Measurements from ENCODE around the gene SGCA. TPM values are rescaled to one million over a fixed set of nuclear protein-coding genes. Genes with fewer than 3 reads are reported as not detected.

The SGCA gene
- total and polyA plus RNA-seq, 7 donors = 2.5 to 80.1 (median 27.3) TPM

- Histone ChIP-seq H3K9me3 (no peaks in the 10 kb centered on the region), H3K4me1 (peaks cover 0 to 67% (median 62%) of the 10 kb centered on the region in 4 donors), H3K27me3 (no peaks in the 10 kb centered on the region), H3K36me3 (peaks cover 0 to 19% (median 8%) of the 10 kb centered on the region in 4 donors), H3K4me3 (no peak overlapping the region), H3K27ac (peak overlapping the region in 2 of 4 donors; percentile 75 to 99)
- no peak for DNase-seq
- TF ChIP-seq, protein P1, sequence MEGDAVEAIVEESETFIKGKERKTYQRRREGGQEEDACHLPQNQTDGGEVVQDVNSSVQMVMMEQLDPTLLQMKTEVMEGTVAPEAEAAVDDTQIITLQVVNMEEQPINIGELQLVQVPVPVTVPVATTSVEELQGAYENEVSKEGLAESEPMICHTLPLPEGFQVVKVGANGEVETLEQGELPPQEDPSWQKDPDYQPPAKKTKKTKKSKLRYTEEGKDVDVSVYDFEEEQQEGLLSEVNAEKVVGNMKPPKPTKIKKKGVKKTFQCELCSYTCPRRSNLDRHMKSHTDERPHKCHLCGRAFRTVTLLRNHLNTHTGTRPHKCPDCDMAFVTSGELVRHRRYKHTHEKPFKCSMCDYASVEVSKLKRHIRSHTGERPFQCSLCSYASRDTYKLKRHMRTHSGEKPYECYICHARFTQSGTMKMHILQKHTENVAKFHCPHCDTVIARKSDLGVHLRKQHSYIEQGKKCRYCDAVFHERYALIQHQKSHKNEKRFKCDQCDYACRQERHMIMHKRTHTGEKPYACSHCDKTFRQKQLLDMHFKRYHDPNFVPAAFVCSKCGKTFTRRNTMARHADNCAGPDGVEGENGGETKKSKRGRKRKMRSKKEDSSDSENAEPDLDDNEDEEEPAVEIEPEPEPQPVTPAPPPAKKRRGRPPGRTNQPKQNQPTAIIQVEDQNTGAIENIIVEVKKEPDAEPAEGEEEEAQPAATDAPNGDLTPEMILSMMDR (IDR thresholded peaks at IDR 0.05) = no peak
- TF ChIP-seq POLR2A (IDR thresholded peaks at IDR 0.05) (no peak), EP300 (IDR thresholded peaks at IDR 0.05) (no peak), POLR2AphosphoS5 (IDR thresholded peaks at IDR 0.05) (no peak)
- 92 to 94% methylated on average over 11 of the region's 11 CpGs for WGBS, 2 donors
- intact Hi-C loops (cut with DNase I) = no loop called here
These were observed 6.3 kb downstream of the SGCA start for GRCh38 chr17:50172130-50172529.

- Histone ChIP-seq H3K9me3 (no peaks in the 10 kb centered on the region), H3K4me1 (peaks cover 0 to 67% (median 62%) of the 10 kb centered on the region in 4 donors), H3K36me3 (peaks cover 0 to 19% (median 8%) of the 10 kb centered on the region in 4 donors), H3K27me3 (no peaks in the 10 kb centered on the region), H3K27ac (peak overlapping the region; percentile 66 to 99 (median 84)), H3K4me3 (no peak overlapping the region)
- TF ChIP-seq, protein P1 (IDR thresholded peaks at IDR 0.05) = no peak
- no peak for TF ChIP-seq EP300 (IDR thresholded peaks at IDR 0.05)
- TF ChIP-seq POLR2AphosphoS5 (IDR thresholded peaks at IDR 0.05) = no peak
- TF ChIP-seq POLR2A (IDR thresholded peaks at IDR 0.05) = no peak
- 82% methylated on average over 6 of the region's 6 CpGs for WGBS, 2 donors
- no peak for DNase-seq
- intact Hi-C loops (cut with DNase I) = no loop called here
These were observed 7.1 kb downstream of the SGCA start for GRCh38 chr17:50172936-50173334.

GRCh38 chr17:50173335-50173941 is 7.6 kb downstream of the SGCA start:
- no peak for DNase-seq
- Histone ChIP-seq H3K27me3 (no peaks in the 10 kb centered on the region), H3K4me1 (peaks cover 0 to 67% (median 62%) of the 10 kb centered on the region in 4 donors), H3K9me3 (no peaks in the 10 kb centered on the region), H3K4me3 (no peak overlapping the region), H3K27ac (peak overlapping the region; percentile 66 to 99 (median 84)), H3K36me3 (peaks cover 0 to 19% (median 8%) of the 10 kb centered on the region in 4 donors)
- intact Hi-C loops (cut with DNase I) = no loop called here
- 71 to 79% methylated on average over 10 of the region's 10 CpGs for WGBS, 2 donors
- TF ChIP-seq, protein P1 (IDR thresholded peaks at IDR 0.05) = no peak
- TF ChIP-seq EP300 (IDR thresholded peaks at IDR 0.05) (no peak), POLR2AphosphoS5 (IDR thresholded peaks at IDR 0.05) (no peak)

DNA sequence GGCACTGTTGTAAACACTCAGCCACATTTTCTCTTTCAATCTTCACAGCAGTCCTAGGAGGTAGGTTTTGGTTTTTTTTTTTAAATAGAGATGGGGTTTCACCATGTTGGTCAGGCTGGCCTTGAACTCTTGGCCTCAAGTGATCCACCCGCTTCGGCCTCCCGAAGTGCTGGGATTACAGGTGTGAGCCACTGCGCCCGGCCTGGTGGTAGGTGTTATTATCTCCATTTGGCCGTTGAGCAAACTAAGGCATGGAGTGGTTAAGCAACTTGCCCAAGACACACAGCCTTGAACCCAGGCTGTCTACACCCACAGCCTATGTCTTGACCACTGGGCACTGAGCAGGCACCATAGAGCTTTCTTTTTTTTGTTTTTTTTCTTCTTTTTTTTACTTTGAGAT is 8.6 kb downstream of the SGCA start:
- TF ChIP-seq EP300 (IDR thresholded peaks at IDR 0.05) (no peak), POLR2AphosphoS5 (IDR thresholded peaks at IDR 0.05) (no peak), POLR2A (IDR thresholded peaks at IDR 0.05) (no peak)
- TF ChIP-seq, protein P1 (IDR thresholded peaks at IDR 0.05) = no peak
- Histone ChIP-seq H3K4me1 (peaks cover 0 to 62% (median 57%) of the 10 kb centered on the region in 4 donors), H3K27me3 (no peaks in the 10 kb centered on the region), H3K4me3 (no peak overlapping the region), H3K9me3 (no peaks in the 10 kb centered on the region), H3K27ac (peak overlapping the region; percentile 66 to 99 (median 84)), H3K36me3 (peaks cover 0 to 19% (median 8%) of the 10 kb centered on the region in 4 donors)
- intact Hi-C loops (cut with DNase I) = no loop called here
- no peak for DNase-seq
- WGBS, 2 donors = 70 to 79% methylated on average over 6 of the region's 6 CpGs
